Stimulated activated CD4-positive, alpha-beta T cell treated with anti-CD3 and anti-CD28 coated beads, TNF-alpha, amount 100 ng/mL, for 4 hours (primary cell): ENCODE data around the gene SIGLEC8.
"Not testable (repeated sequence)": the region's sequence is repeated elsewhere in the genome, so short reads cannot be mapped to it uniquely, and the experiment has no call there.

Source experiments
- DNase-seq, 3 experiments: peaks; one replicate each; pipeline ENCODE4 v3.0.0-alpha.2; 2020; ENCODE audit warnings: low read depth in 3 of 3

The SIGLEC8 gene

DNA sequence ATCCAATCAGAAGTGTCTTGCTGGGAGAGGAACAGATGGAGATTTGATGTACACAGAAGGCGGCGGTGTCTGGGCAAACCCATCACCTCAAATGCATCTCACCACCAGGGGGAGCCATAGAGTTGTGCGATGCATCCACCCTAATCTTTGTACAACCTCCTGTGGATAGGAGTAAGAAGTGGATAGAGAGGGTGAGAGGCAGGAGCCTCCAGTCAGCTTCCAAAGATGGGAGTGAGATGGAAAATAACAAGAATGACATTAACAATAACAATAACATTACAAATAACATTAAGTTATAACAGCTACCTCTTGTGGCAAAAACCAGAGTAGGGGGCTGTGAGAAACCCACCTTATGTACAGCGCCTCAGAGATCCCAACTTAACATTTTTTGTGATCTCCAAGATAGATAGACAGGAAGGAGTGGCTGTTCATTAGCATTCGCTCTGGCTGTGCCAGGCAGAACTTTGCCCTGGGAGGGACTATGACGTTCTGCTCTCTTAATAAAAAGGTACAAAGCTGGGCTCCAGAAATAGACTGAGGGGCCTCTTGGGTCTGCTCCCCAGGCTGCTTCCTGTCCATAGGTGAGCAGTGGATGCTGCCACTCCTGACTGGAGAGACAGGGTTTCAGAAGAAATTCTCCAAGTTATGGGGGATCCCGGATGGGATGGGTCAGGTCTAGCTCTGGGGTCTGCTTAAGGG is 14.9 kb upstream of the SIGLEC8 start:
- DNase-seq: peak; percentile 66 to 87 (median 79)

DNA sequence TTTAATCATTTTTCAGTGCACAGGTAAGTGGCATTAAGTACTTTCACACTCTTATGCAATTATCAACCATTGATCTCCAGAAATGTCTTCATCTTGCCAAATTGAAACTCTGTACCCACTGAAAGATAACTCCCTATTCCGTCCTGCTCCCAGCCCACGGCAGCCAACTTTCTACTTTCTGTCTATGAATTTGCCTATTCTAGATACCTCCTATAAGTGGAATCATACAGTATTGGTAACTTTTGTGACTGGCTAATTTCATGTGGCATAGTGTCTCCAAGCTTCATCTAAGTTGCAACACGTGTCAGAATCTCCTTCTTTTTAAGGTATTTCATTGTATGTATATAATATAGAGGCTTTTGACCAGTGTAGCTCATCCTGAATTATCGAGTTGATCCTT is 14.4 kb upstream of the SIGLEC8 start:
- DNase-seq: no peak

GRCh38 chr19:51471527-51471926 is 13.3 kb upstream of the SIGLEC8 start:
- no peak for DNase-seq

GRCh38 chr19:51470966-51471365 is 12.7 kb upstream of the SIGLEC8 start:
- no peak for DNase-seq

- DNase-seq: no peak
These were observed 11.4 kb upstream of the SIGLEC8 start for GRCh38 chr19:51469629-51470028.

- DNase-seq: no peak
These were observed 10.9 kb upstream of the SIGLEC8 start for GRCh38 chr19:51469162-51469561.

DNA sequence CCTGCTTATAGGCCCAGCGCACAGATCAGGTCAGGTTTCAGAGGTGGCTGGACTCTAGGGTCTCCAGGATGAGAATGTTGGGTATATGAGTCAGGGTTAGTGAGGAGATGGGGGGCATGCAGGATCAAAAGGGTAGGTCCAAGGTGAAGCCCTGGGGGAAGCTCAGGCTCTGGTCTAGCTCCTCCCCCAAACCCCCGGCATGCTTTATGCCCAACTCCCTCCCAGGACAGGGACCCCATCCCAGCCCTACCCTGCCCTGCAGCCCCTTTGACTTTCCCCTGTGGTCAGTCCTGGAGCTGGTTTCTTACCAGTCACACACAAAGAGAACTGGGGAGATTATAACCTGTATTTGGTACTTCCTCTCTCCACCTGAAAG is 10.3 kb upstream of the SIGLEC8 start:
- DNase-seq: no peak

- DNase-seq: no peak
These were observed 9.8 kb upstream of the SIGLEC8 start for GRCh38 chr19:51467864-51468544.

GRCh38 chr19:51466723-51467122 is 8.5 kb upstream of the SIGLEC8 start:
- DNase-seq: no peak

GRCh38 chr19:51463976-51464581 is 5.8 kb upstream of the SIGLEC8 start:
- not testable (repeated sequence) for DNase-seq

- DNase-seq: no peak
These were observed 4.4 kb upstream of the SIGLEC8 start for GRCh38 chr19:51462681-51463080.

DNA sequence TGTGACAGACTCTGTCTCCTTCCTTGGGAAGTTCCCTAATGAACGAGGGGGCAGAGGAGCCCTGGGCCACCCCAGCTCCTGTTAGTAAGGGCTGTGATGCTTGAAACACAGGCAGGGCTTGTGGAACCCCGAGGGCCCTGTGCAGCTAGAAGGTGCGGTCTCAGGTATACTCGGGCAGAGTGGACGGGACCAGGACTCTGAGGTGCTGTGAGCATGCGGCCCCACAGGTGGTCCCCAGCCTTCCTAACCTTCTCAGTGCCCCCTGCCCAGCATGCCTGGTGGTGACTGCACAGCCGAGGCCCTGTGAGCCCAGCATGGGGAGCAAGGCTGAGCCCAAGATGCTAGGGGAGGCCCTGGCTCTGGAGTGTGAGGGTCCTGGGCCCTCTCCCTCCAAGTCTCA is 4.0 kb upstream of the SIGLEC8 start:
- DNase-seq: no peak

DNA sequence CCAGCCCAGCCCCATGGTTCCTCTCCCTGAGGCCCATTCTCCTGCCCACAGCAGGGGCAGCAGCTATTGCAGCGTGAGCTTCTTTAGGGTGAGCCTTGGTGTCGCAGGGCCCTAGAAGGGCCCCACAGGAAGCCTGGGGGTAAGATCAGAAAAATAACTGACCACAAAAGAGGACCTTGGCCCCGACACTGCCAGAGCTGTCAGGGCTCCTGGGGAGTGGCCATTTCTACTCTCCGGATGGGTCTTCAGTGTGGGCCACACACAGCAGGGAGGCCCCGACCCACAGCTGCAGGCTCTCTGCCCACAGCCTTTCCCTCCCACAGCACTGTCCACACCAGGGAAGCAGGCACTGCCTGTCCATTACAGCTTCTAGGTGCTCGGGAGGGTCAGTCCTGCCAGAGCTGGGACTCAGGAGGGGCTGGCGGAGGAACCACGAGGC is 3.5 kb upstream of the SIGLEC8 start:
- no peak for DNase-seq

DNA sequence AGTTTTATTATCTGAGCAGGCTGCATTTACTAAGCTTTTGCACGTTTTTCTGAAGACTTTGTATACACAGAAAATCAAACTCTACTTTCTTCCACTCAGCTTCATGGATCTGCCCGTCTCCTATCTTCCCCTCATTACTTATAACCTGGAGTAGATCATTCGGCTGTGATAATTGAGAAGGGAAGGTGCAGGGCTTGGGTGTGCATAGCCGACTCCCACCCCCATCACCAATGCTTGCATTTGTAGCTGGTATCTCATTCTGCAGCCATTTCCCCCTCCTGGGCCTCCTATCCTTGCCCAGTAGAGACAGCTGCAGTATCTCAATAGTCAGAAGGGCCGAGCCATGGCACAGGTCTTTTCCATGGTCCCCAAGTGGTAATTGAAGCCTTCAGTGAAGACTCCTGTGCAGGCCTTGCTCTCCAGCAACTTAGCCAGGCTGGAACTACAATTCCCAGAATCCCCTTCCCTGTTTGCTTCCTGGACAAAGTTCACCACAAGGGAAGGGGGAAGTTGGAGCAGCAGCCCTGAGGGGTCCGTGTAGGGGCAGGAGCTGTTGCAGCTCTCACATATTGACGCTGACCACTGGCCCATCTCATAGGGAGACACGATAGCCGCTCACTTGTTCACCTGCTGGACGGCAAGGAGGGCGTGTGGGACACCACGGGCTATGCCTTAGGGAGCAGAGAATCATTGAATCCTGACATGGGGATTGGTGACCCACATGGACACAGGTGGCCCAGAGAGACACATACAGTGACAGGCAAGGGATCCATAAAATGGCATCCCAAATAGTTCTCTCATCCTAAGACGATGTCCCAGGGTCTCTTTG is 2.1 kb upstream of the SIGLEC8 start:
- DNase-seq: no peak

GRCh38 chr19:51458899-51459505 is 748 bp upstream of the SIGLEC8 start:
- DNase-seq: no peak

- no peak for DNase-seq
These were observed 772 bp downstream of the SIGLEC8 start for GRCh38 chr19:51457351-51458013.

- no peak for DNase-seq
These were observed 1.5 kb downstream of the SIGLEC8 start for GRCh38 chr19:51456541-51457290.

DNA sequence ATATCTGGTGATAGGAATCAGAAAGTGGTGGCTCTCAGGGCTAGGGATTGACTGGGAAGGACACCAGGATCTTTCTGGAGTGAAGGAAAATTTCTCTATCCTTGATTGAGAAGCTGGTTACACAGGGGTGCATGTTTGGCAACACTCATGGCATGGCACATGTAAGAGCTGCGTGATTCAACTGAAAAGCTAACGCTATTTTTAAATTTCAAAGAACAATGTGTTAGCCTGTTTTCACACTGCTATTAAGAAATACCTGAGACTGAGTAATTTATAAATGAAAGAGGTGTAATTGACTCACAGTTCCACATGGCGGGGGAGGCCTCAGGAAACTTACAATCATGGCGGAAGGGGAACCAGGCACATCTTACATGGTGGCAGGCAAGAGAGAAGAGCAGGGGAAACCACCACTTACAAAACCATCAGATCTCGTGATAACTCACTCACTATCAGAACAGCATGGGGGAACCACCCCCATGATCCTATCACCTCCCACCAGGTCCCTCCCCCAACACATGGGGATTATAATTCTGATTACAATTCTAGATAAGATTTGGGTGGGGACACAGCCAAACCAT is 7.4 kb downstream of the SIGLEC8 start:
- peak in 2 of 3 experiments; percentile 36 to 41 for DNase-seq

GRCh38 chr19:51448411-51449016 is 9.7 kb downstream of the SIGLEC8 start:
- DNase-seq: peak in 1 of 3 experiments; percentile 39

DNA sequence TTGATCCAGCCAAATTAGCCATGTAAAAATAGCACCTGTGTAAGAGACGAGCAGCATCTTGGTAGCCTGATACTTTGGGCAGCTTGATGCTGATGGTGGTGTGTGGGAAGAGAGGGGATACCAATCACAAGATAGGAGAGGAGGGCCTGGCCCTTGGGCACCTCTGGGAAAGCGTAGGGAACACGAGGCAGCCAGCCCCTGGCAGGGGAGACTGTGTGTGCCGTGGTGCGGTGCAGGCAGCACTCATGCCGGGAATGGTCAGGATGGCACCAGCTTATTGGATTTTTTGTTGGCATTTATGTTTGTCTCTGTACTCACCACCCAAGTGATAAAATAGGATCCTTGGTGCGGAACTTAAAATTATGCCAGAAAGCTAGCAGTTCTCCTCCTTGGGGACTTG is 10.2 kb downstream of the SIGLEC8 start:
- DNase-seq: no peak
